Erythroblast (primary cell): ENCODE results near the gene GSN.

Source experiments
- GATA1 ChIP-seq: IDR thresholded peaks from 2 replicates; pipeline ENCODE4 v1.6.1; 2011; ENCODE audit warnings: low read depth, mild to moderate bottlenecking, control low read depth, low read length, moderate library complexity
- POLR2A ChIP-seq: IDR thresholded peaks from 2 replicates; pipeline ENCODE4 v1.6.1; 2011; ENCODE audit warnings: mild to moderate bottlenecking, low read length

DNA sequence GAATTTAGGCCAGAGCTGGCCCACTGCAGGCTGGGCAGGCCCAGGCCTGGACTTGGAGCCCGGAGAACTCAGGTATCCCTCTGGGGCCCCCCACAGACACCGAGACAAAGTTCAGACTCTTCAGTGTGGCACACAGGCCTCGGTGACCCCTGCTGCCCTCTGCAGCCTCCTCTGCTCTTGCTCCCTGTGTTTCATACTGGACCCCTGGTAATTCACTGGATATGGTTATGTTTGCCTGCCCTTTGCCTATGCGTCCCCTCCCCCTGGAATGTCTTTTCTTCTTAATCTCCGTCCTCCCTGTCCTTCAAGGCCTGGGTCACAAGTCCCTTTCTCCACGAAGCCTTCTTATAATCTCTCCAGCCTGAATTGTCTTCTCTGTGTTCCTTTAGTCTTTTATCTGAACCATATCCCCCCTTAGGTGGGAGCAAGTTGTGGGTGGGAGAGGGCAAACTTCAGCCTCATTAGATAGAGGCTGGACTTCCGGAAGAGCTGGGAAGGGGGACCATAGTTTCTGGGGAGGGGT is 30.1 kb downstream of the GSN start:
- no peak for TF ChIP-seq POLR2A
- no peak for TF ChIP-seq GATA1
